BJ (cell line): ENCODE data around the gene TEAD2. TPM values are rescaled to one million over a fixed set of nuclear protein-coding genes. Genes with fewer than 3 reads are reported as not detected.
A peak's percentile ranks its signal among the peaks of the same experiment; 100 is the strongest.

Experiments
- CTCF ChIA-PET: fragments of 350-600 bp; formaldehyde crosslinking; extraction: SDS; loops from one replicate; lab custom pipeline; 2021; ENCODE audit warnings: antibody characterized with exemption, inconsistent platforms; lab: Yijun Ruan, JAX
- POLR2A ChIA-PET: fragments of 300-600 bp; sonication (Branson Sonifier 250); formaldehyde crosslinking; extraction: SDS; loops from one replicate; lab custom pipeline; 2021; ENCODE audit warnings: antibody characterized with exemption; lab: Charles Lee
- DNase-seq: peaks from one replicate; pipeline ENCODE4 v3.0.0-alpha.2; 2011; ENCODE audit warnings: low read depth
- H3K27me3 ChIP-seq: 2 replicates; pipeline ENCODE4 v1.6.0; 2011; ENCODE audit warnings: low read length; ENCODE audit not compliant: control insufficient read depth, insufficient read depth
- H3K36me3 ChIP-seq: 2 replicates; pipeline ENCODE4 v1.5.1; 2011; ENCODE audit warnings: low read length; ENCODE audit not compliant: control insufficient read depth, insufficient read depth
- H3K4me3 ChIP-seq: 2 replicates; pipeline ENCODE4 v1.5.1; 2011; ENCODE audit warnings: low read depth, mild to moderate bottlenecking, control low read depth, low read length
- polyA plus RNA-seq: library from polyadenylated mRNA; depleted of rRNA; stranded (reverse); fragments of >200 nt; gene quantifications from 2 replicates; pipeline ENCODE4 v1.2.3, GENCODE V29; 2011
- TF ChIP-seq, protein P1 (sequence below): IDR thresholded peaks from 2 replicates; pipeline ENCODE4 v1.5.1; 2011; ENCODE audit warnings: low read depth, mild to moderate bottlenecking, control low read depth, inconsistent platforms, low read length, moderate library complexity; ENCODE audit not compliant: insufficient read depth

Gene TEAD2
- polyA plus RNA-seq, 1 experiment, result 37.1 TPM

DNA sequence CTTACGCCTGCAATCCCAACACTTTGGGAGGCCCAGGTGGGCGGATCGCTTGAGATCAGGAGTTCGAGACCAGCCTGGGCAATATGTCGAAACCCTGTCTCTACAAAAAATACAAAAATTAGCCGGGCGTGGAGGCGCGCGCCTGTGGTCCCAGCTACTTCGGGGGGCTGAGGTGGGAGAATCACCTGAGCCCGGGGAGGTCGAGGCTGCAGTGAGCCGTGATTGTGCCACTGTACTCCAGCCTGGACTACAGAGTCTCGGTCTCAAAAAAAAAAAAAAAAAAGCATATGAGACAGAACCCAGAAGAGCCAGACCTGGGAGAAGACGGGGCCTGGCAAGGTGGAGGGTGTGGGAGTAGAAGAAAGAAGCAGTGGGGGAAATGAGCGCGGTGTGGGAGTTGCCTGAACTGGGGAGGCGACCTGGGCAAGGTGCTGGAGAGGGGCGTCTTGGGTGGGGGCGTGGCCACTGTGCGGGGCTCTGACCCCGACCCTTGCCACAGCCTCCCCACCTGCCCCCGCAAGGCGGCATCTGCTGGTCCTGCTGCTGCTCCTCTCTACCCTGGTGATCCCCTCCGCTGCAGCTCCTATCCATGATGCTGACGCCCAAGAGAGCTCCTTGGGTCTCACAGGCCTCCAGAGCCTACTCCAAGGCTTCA lies 2.0 kb upstream of the TEAD2 start:
- Histone ChIP-seq H3K4me3 (peak overlapping the region; percentile 20; the same call in 1 of the 2 replicates), H3K27me3 (no peaks in the 10 kb centered on the region), H3K36me3 (0 out of 2 replicates have a peak, but pooled peaks cover 2% of the 10 kb centered on the region)
- CTCF ChIA-PET, result no interaction called here
- POLR2A ChIA-PET, result no interaction called here
- TF ChIP-seq, protein P1, sequence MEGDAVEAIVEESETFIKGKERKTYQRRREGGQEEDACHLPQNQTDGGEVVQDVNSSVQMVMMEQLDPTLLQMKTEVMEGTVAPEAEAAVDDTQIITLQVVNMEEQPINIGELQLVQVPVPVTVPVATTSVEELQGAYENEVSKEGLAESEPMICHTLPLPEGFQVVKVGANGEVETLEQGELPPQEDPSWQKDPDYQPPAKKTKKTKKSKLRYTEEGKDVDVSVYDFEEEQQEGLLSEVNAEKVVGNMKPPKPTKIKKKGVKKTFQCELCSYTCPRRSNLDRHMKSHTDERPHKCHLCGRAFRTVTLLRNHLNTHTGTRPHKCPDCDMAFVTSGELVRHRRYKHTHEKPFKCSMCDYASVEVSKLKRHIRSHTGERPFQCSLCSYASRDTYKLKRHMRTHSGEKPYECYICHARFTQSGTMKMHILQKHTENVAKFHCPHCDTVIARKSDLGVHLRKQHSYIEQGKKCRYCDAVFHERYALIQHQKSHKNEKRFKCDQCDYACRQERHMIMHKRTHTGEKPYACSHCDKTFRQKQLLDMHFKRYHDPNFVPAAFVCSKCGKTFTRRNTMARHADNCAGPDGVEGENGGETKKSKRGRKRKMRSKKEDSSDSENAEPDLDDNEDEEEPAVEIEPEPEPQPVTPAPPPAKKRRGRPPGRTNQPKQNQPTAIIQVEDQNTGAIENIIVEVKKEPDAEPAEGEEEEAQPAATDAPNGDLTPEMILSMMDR, result no peak
- DNase-seq, result no peak

DNA sequence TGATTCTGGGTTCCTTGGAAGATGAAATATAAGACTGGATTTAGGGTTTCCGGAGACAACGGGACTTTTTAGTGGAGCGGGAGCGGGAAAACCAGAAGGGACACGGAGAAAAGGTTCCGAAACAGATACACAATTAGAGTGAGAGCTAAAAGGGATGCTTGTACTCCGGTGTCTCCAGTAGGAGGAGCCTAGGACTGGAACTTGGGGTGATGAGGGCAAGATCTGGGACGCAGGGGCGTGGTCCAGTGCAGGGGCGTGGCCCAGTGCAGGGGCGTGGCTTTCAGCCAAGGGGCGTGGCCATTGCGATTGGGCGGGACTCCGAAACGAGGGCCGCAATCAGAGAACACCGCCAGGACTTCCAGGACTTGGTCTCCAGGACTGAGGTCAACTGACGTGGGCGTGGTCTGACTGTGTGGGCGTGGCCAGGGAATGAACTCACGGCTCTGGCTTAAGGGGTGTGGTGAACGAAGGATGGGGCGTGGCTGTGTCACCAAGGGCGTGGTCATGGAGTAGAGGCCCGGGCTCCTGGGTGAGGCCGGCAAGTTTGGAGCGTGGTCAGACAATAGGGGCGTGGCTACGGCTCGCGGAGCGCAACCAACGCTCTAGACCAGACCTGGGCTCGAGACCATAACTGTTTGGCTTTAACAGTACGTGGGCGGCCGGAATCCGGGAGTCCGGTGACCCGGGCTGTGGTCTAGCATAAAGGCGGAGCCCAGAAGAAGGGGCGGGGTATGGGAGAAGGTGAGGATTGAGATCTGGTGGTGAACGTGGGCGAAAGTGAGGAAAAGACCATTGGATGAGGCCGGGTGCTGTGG lies 1.3 kb upstream of the TEAD2 start, which contains the start of gene DKKL1:
Gene DKKL1, plus strand, starts transcription at position 610 of the 815 bp plus-strand sequence. Its CDS starts 122 bp downstream, at position 732.
- Histone ChIP-seq H3K27me3 (no peaks in the 10 kb centered on the region), H3K4me3 (peak within 1 kb of the TSS; percentile 91), H3K36me3 (peaks cover 2% of the 10 kb centered on the region; the same call in 1 of the 2 replicates)
- CTCF ChIA-PET, result no interaction called here
- TF ChIP-seq, protein P1, result 0 out of 2 replicates have a peak, but pooled peaks have one; percentile 29
- POLR2A ChIA-PET, result interaction anchor here (0.7 kb wide), 1 partner anchor 103 kb away, joined by 6 read pairs; no protein-coding TSS in a partner anchor
- peak; percentile 98 for DNase-seq

GRCh38 chr19:49362929-49363267 lies 682 bp upstream of the TEAD2 start:
- Histone ChIP-seq H3K4me3 (peak overlapping the region; percentile 91), H3K36me3 (peaks cover 4% of the 10 kb centered on the region), H3K27me3 (no peaks in the 10 kb centered on the region)
- POLR2A ChIA-PET, result interaction anchor here (0.7 kb wide), 1 partner anchor 103 kb away, joined by 6 read pairs; no protein-coding TSS in a partner anchor
- CTCF ChIA-PET, result no interaction called here
- TF ChIP-seq, protein P1, result no peak
- DNase-seq, result no peak

DNA sequence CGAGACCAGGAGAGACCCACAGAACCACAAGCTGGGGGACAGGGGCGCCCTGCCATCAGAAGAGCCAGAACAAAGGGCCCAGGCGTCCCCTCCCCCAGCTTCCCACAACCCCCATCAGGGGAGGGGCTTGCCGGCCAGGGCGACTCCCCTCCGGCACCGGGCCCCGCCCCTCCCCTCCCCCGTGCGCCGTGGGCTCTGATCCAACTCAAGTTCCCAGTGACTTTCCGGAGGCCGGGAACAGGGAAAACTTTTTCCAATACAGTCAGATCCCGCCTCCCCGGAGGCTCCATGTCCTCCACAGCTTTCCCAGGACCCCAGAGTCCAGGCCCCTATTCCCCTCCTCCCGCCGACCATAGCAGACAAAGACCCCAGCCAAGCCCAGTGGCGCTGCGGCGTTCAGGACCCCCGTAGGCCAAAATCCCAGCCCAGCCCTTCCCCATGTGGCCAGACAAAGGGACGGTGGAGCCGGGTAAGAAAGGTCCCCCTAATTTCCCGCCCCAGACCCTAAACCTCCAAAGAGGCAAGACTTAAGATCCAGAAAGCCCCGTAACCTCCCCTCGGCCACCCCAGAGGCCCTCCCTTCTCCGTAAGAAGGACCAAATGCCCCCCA lies 673 bp downstream of the TEAD2 start:
- POLR2A ChIA-PET, result interaction anchor here (0.7 kb wide), 1 partner anchor 18 kb away, joined by 5 read pairs; no protein-coding TSS in a partner anchor
- peak overlapping the region; percentile 91 for H3K4me3 ChIP-seq
- TF ChIP-seq, protein P1, result no peak
- peaks cover 4% of the 10 kb centered on the region for H3K36me3 ChIP-seq
- DNase-seq, result peak; percentile 32
- CTCF ChIA-PET, result interaction anchor here (0.6 to 1.2 kb wide), 2 partner anchors 30 to 83 kb away, joined by 3 to 5 read pairs; no protein-coding TSS in a partner anchor
- H3K27me3 ChIP-seq, result no peaks in the 10 kb centered on the region
